GM23248 (cell line): ENCODE measurements around the gene FOXO1.

ENCODE experiments used
- EZH2 ChIP-seq: fragments of 200-600 bp; sonication (generic); IDR thresholded peaks from 2 replicates; pipeline ENCODE4 v1.6.1; 2018; ENCODE audit warnings: antibody characterized with exemption, mild to moderate bottlenecking; ENCODE audit not compliant: insufficient read depth, poor library complexity, severe bottlenecking
- EZH2phosphoT487 ChIP-seq: fragments of 200-600 bp; sonication (generic); IDR thresholded peaks from 2 replicates; pipeline ENCODE4 v1.6.1; 2018; ENCODE audit warnings: antibody characterized with exemption, moderate library complexity, mild to moderate bottlenecking, low read depth; ENCODE audit not compliant: insufficient read depth

DNA sequence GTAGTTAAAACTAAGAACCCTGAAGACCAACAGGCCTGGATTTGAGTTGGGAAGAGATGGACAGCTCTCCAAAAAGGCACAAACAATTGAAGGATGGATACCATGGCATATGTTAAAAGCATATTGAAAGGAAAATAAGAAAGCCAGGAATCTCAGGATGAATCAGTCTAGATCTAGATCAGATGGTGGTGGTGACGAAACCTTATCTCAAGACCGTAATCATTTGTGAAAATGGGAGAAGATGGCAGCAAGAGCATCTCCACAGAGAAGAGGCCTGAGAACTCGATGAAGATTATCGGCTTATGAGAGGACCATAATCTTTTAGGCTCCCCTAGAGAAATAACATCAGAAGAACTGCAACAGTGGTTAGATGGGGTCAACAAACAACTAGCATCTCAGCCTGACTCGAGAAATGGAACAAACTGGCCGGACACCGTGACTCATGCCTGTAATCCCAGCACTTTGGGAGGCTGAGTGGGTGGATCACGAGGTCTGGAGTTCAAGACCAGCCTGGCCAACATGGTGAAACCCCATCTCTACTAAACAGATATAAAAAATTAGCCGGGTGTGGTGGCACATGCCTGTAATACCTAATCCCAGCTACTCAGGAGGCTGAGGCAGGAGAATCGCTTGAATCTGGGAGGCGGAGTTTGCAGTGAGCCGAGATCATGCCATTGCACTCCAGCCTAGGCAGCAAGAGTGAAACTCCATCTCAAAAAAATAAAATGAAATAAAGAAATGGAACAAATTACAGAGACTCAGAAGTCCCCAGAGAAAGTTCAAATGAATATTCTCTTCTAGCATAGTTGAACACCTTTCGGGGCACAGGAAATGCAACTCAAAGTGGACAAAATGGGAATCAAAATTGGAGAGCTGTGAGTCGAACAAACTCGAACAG lies 47.6 kb downstream of the FOXO1 start:
- TF ChIP-seq EZH2phosphoT487 (no peak), EZH2 (no peak)
